Ammon's horn (tissue), 1 donor: ENCODE measurements around the gene ENKD1.

Source experiments
- DNase-seq: peaks from one replicate; pipeline ENCODE4 v3.0.0-alpha.2; 2016; ENCODE audit warnings: low spot score

ENKD1 gene

GRCh38 chr16:67663151-67663876, 3.2 kb downstream of the ENKD1 start:
- no peak for DNase-seq

- DNase-seq = no peak
These were observed 3.9 kb downstream of the ENKD1 start for GRCh38 chr16:67662653-67663010.

GRCh38 chr16:67661886-67662652, 4.5 kb downstream of the ENKD1 start:
- no peak for DNase-seq

GRCh38 chr16:67661101-67661761, 5.3 kb downstream of the ENKD1 start:
- no peak for DNase-seq

GRCh38 chr16:67660564-67661028, 6.0 kb downstream of the ENKD1 start, which contains the start of gene PARD6A:
TSS of gene PARD6A (plus strand) at chr16:67660960. CDS start at chr16:67661039, 79 bp downstream.
- DNase-seq = peak; percentile 99

GRCh38 chr16:67659675-67660563, 6.6 kb downstream of the ENKD1 start, which contains the start of gene ACD:
TSS of gene ACD (minus strand) at chr16:67660260. CDS start at chr16:67660220, 40 bp downstream.
- peak; percentile 93 for DNase-seq

GRCh38 chr16:67658849-67659674, 7.5 kb downstream of the ENKD1 start:
- no peak for DNase-seq

- DNase-seq = no peak
These were observed 8.6 kb downstream of the ENKD1 start for GRCh38 chr16:67657751-67658518.

GRCh38 chr16:67657017-67657608, 9.4 kb downstream of the ENKD1 start:
- DNase-seq = no peak

- no peak for DNase-seq
These were observed 10.1 kb downstream of the ENKD1 start for GRCh38 chr16:67656344-67657016.

GRCh38 chr16:67655363-67655762, 11.2 kb downstream of the ENKD1 start:
- DNase-seq = no peak

- DNase-seq = no peak
These were observed 12.1 kb downstream of the ENKD1 start for GRCh38 chr16:67654403-67654911.

- no peak for DNase-seq
These were observed 12.7 kb downstream of the ENKD1 start for GRCh38 chr16:67653789-67654402.

- DNase-seq = no peak
These were observed 13.3 kb downstream of the ENKD1 start for GRCh38 chr16:67653128-67653788.

GRCh38 chr16:67652578-67653127, 13.9 kb downstream of the ENKD1 start:
- no peak for DNase-seq

GRCh38 chr16:67651847-67652246, 14.7 kb downstream of the ENKD1 start:
- DNase-seq = no peak

GRCh38 chr16:67651039-67651438, 15.5 kb downstream of the ENKD1 start:
- no peak for DNase-seq
